GM23338 (cell line): ENCODE results near the gene PRELID3B. TPM values are rescaled to one million over a fixed set of nuclear protein-coding genes. Genes with fewer than 3 reads are reported as not detected.

Source experiments
- ATAC-seq: fragments of 200-7000 bp; cut with Tn5 transposase; 3 replicates; pipeline ENCODE4 v1.9.1; 2020
- DNase-seq: peaks from one replicate; pipeline ENCODE4 v3.0.0-alpha.2; 2015; ENCODE audit warnings: low spot score
- H2AFZ ChIP-seq: fragments of 200-600 bp; sonication (generic); 2 replicates; pipeline ENCODE4 v1.8.0; 2016; ENCODE audit warnings: antibody characterized with exemption, mild to moderate bottlenecking, moderate library complexity
- H3F3A ChIP-seq: fragments of 200-600 bp; sonication (generic); replicated peaks from 2 replicates; pipeline ENCODE4 v1.8.0; 2017; ENCODE audit warnings: antibody characterized with exemption, mixed run types, low read depth
- H3K27ac ChIP-seq: fragments of 200-600 bp; sonication (generic); 2 replicates; pipeline ENCODE4 v1.6.1; 2016; ENCODE audit warnings: low read depth
- H3K27me3 ChIP-seq: fragments of 200-600 bp; sonication (generic); 2 replicates; pipeline ENCODE4 v1.8.0; 2016; ENCODE audit warnings: mild to moderate bottlenecking, mixed run types, moderate library complexity; ENCODE audit not compliant: insufficient read depth
- H3K36me3 ChIP-seq: fragments of 200-600 bp; sonication (generic); 2 replicates; pipeline ENCODE4 v1.8.0; 2016; ENCODE audit warnings: mild to moderate bottlenecking; ENCODE audit not compliant: insufficient read depth
- H3K4me1 ChIP-seq: fragments of 200-600 bp; sonication (generic); 2 replicates; pipeline ENCODE4 v1.8.0; 2016; ENCODE audit warnings: mild to moderate bottlenecking, moderate library complexity; ENCODE audit not compliant: insufficient read depth
- H3K4me2 ChIP-seq: fragments of 200-600 bp; sonication (generic); 2 replicates; pipeline ENCODE4 v1.7.1; 2017; ENCODE audit warnings: mixed run types
- H3K4me3 ChIP-seq: fragments of 200-600 bp; sonication (generic); 2 replicates; pipeline ENCODE4 v1.6.1; 2016; ENCODE audit warnings: mixed run types
- H3K79me2 ChIP-seq: fragments of 200-600 bp; sonication (generic); replicated peaks from 2 replicates; pipeline ENCODE4 v1.8.0; 2017; ENCODE audit warnings: mild to moderate bottlenecking; ENCODE audit not compliant: insufficient read depth
- H3K9me2 ChIP-seq: fragments of 200-600 bp; sonication (generic); 2 replicates; pipeline ENCODE4 v1.8.0; 2017; ENCODE audit not compliant: insufficient read depth
- H4K20me1 ChIP-seq: fragments of 200-600 bp; sonication (generic); replicated peaks from 2 replicates; pipeline ENCODE4 v1.8.0; 2017; ENCODE audit warnings: mild to moderate bottlenecking; ENCODE audit not compliant: insufficient read depth
- H3K27ac Mint-ChIP-seq: 2 replicates; pipeline ENCODE4 v1.8.0; 2020; ENCODE audit warnings: inconsistent platforms, mild to moderate bottlenecking, moderate library complexity, mixed read lengths
- H3K27me3 Mint-ChIP-seq: 3 replicates; pipeline ENCODE4 v1.8.0; 2022; ENCODE audit warnings: low read depth, mild to moderate bottlenecking, moderate library complexity, mixed read lengths, inconsistent platforms; ENCODE audit not compliant: insufficient read depth, poor library complexity
- H3K36me3 Mint-ChIP-seq: 3 replicates; pipeline ENCODE4 v1.8.0; 2021; ENCODE audit warnings: low read depth, mild to moderate bottlenecking, inconsistent platforms, moderate library complexity, mixed read lengths
- H3K4me1 Mint-ChIP-seq: 3 replicates; pipeline ENCODE4 v1.8.0; 2020; ENCODE audit warnings: mild to moderate bottlenecking, inconsistent platforms, mixed read lengths
- H3K4me3 Mint-ChIP-seq: 3 replicates; pipeline ENCODE4 v1.8.0; 2021; ENCODE audit warnings: moderate library complexity, mild to moderate bottlenecking, inconsistent platforms, mixed read lengths
- H3K9me3 Mint-ChIP-seq: 3 replicates; pipeline ENCODE4 v1.8.0; 2020; ENCODE audit warnings: moderate library complexity, mild to moderate bottlenecking, inconsistent platforms, mixed read lengths
- CREB1 ChIP-seq: fragments of 250-450 bp; sonication (Bioruptor Pico); IDR thresholded peaks from 2 replicates; pipeline ENCODE4 v1.5.0; 2020; ENCODE audit warnings: low read depth, mild to moderate bottlenecking, moderate library complexity
- EZH2 ChIP-seq: fragments of 200-600 bp; sonication (generic); IDR thresholded peaks from one replicate; pipeline ENCODE4 v1.8.0; 2017; ENCODE audit warnings: antibody characterized with exemption, mild to moderate bottlenecking, low read depth; ENCODE audit not compliant: unreplicated experiment
- EZH2phosphoT487 ChIP-seq: fragments of 200-600 bp; sonication (generic); IDR thresholded peaks from one replicate; pipeline ENCODE4 v1.8.1; 2018; ENCODE audit warnings: antibody characterized with exemption; ENCODE audit not compliant: unreplicated experiment
- JUNB ChIP-seq: IDR thresholded peaks from one replicate; pipeline ENCODE4 v1.6.1; 2016; ENCODE audit warnings: antibody characterized with exemption; ENCODE audit not compliant: unreplicated experiment
- NANOG ChIP-seq: IDR thresholded peaks from 2 replicates; pipeline ENCODE4 v1.6.1; 2016; ENCODE audit warnings: antibody characterized with exemption, borderline replicate concordance
- STAT1 ChIP-seq: IDR thresholded peaks from one replicate; pipeline ENCODE4 v1.6.1; 2016; ENCODE audit warnings: antibody characterized with exemption; ENCODE audit not compliant: unreplicated experiment
- ZNF114 ChIP-seq: fragments of 250-450 bp; sonication (Bioruptor Pico); IDR thresholded peaks from 2 replicates; pipeline ENCODE4 v1.5.0; 2020; ENCODE audit warnings: mild to moderate bottlenecking, moderate library complexity
- ZNF331 ChIP-seq: fragments of 250-450 bp; sonication (Bioruptor Pico); IDR thresholded peaks from 2 replicates; pipeline ENCODE4 v1.5.0; 2020; ENCODE audit warnings: low read depth, mild to moderate bottlenecking, moderate library complexity
- polyA plus RNA-seq: library from polyadenylated mRNA; unstranded; fragments of >200 nt; fragmentation: Nextera tagmentation; extraction: Ambion mirVana; gene quantifications from 2 replicates; pipeline ENCODE4 v1.2.1, GENCODE V29; 2016
- total RNA-seq: library from RNA; depleted of rRNA; stranded (reverse); fragments of >200 nt; shearing (Covaris generic); gene quantifications from 2 replicates; pipeline ENCODE4 v1.2.3, GENCODE V29; 2014
- TF ChIP-seq, protein P1 (sequence below): fragments of 250-450 bp; sonication (Bioruptor Pico); IDR thresholded peaks from 2 replicates; pipeline ENCODE4 v1.5.0; 2020; ENCODE audit warnings: mild to moderate bottlenecking, moderate library complexity
- TF ChIP-seq, protein P2 (sequence below): IDR thresholded peaks from 2 replicates; pipeline ENCODE4 v1.6.1; 2016; ENCODE audit warnings: antibody characterized with exemption
- TF ChIP-seq, protein P3 (sequence below), 2 experiments: fragments of 200-600 bp in 1 of 2; sonication (generic) in 1 of 2; conservative IDR thresholded peaks; 2 replicates each; pipeline versions ENCODE4 v1.5.1 to v1.6.1; 2016 to 2017; ENCODE audit warnings: antibody characterized with exemption in 2 of 2, low read depth in 2 of 2, mild to moderate bottlenecking in 2 of 2, moderate library complexity in 1 of 2
- TF ChIP-seq, protein P4 (sequence below): IDR thresholded peaks from one replicate; pipeline ENCODE4 v1.6.1; 2018; ENCODE audit warnings: antibody characterized with exemption; ENCODE audit not compliant: unreplicated experiment

The PRELID3B gene
- total and polyA plus RNA-seq, 2 experiments from 2014 or later, result 42.7 to 43.6 TPM

DNA sequence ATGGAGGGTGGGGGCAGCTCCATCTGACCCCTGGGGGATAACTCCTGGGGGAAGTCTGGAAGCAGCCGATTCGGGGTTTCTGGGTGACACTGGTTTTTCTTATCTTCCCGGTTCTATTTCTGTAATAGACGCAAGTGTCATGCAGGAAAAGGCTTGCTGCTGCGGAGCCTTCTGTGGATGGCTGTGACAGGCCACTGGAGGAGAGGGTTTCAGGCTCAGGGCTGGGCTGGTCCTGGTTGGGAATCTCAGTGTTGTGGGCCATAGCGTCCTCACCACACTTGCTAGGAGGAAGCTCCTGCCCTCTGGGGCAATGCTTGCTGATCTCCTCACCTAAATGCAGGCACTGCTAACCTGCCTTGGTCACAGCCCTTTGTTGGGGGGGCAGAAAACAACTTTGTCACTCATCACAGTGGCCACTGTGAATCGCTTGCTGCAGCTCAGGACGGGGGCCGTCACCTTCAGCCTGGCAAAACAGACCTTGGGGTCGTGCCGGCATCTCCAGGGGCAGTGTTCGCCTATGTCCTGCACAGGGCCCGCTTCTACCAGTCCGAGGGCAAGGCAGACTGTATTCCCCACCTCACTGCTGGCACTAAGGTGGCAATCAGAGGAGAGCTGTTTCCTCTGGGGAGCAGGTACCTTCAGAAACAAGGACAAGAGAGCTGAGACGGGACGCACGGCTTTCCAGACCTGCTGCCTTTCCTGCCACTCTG is 27.8 kb downstream of the PRELID3B start:
- no peak overlapping the region for H3K27ac ChIP-seq
- DNase-seq, result no peak
- no peaks in the 10 kb centered on the region for H3K27me3 ChIP-seq
- TF ChIP-seq, protein P1, sequence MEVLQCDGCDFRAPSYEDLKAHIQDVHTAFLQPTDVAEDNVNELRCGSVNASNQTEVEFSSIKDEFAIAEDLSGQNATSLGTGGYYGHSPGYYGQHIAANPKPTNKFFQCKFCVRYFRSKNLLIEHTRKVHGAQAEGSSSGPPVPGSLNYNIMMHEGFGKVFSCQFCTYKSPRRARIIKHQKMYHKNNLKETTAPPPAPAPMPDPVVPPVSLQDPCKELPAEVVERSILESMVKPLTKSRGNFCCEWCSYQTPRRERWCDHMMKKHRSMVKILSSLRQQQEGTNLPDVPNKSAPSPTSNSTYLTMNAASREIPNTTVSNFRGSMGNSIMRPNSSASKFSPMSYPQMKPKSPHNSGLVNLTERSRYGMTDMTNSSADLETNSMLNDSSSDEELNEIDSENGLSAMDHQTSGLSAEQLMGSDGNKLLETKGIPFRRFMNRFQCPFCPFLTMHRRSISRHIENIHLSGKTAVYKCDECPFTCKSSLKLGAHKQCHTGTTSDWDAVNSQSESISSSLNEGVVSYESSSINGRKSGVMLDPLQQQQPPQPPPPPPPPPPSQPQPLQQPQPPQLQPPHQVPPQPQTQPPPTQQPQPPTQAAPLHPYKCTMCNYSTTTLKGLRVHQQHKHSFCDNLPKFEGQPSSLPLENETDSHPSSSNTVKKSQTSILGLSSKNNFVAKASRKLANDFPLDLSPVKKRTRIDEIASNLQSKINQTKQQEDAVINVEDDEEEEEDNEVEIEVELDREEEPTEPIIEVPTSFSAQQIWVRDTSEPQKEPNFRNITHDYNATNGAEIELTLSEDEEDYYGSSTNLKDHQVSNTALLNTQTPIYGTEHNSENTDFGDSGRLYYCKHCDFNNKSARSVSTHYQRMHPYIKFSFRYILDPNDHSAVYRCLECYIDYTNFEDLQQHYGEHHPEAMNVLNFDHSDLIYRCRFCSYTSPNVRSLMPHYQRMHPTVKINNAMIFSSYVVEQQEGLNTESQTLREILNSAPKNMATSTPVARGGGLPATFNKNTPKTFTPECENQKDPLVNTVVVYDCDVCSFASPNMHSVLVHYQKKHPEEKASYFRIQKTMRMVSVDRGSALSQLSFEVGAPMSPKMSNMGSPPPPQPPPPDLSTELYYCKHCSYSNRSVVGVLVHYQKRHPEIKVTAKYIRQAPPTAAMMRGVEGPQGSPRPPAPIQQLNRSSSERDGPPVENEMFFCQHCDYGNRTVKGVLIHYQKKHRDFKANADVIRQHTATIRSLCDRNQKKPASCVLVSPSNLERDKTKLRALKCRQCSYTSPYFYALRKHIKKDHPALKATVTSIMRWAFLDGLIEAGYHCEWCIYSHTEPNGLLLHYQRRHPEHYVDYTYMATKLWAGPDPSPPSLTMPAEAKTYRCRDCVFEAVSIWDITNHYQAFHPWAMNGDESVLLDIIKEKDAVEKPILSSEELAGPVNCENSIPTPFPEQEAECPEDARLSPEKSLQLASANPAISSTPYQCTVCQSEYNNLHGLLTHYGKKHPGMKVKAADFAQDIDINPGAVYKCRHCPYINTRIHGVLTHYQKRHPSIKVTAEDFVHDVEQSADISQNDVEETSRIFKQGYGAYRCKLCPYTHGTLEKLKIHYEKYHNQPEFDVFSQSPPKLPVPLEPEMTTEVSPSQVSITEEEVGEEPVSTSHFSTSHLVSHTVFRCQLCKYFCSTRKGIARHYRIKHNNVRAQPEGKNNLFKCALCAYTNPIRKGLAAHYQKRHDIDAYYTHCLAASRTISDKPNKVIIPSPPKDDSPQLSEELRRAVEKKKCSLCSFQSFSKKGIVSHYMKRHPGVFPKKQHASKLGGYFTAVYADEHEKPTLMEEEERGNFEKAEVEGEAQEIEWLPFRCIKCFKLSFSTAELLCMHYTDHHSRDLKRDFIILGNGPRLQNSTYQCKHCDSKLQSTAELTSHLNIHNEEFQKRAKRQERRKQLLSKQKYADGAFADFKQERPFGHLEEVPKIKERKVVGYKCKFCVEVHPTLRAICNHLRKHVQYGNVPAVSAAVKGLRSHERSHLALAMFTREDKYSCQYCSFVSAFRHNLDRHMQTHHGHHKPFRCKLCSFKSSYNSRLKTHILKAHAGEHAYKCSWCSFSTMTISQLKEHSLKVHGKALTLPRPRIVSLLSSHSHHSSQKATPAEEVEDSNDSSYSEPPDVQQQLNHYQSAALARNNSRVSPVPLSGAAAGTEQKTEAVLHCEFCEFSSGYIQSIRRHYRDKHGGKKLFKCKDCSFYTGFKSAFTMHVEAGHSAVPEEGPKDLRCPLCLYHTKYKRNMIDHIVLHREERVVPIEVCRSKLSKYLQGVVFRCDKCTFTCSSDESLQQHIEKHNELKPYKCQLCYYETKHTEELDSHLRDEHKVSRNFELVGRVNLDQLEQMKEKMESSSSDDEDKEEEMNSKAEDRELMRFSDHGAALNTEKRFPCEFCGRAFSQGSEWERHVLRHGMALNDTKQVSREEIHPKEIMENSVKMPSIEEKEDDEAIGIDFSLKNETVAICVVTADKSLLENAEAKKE (CRISPR knock-in tag), result no peak
- TF ChIP-seq, protein P2, sequence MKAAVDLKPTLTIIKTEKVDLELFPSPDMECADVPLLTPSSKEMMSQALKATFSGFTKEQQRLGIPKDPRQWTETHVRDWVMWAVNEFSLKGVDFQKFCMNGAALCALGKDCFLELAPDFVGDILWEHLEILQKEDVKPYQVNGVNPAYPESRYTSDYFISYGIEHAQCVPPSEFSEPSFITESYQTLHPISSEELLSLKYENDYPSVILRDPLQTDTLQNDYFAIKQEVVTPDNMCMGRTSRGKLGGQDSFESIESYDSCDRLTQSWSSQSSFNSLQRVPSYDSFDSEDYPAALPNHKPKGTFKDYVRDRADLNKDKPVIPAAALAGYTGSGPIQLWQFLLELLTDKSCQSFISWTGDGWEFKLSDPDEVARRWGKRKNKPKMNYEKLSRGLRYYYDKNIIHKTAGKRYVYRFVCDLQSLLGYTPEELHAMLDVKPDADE, result no peak
- no peak for TF ChIP-seq EZH2
- no peak for TF ChIP-seq JUNB
- no peak for TF ChIP-seq NANOG
- TF ChIP-seq CREB1 (CRISPR knock-in tag), result no peak
- TF ChIP-seq ZNF114 (CRISPR knock-in tag), result no peak
- no peak for TF ChIP-seq ZNF331
- TF ChIP-seq STAT1, result no peak
- TF ChIP-seq EZH2phosphoT487, result no peak
- TF ChIP-seq, protein P3, sequence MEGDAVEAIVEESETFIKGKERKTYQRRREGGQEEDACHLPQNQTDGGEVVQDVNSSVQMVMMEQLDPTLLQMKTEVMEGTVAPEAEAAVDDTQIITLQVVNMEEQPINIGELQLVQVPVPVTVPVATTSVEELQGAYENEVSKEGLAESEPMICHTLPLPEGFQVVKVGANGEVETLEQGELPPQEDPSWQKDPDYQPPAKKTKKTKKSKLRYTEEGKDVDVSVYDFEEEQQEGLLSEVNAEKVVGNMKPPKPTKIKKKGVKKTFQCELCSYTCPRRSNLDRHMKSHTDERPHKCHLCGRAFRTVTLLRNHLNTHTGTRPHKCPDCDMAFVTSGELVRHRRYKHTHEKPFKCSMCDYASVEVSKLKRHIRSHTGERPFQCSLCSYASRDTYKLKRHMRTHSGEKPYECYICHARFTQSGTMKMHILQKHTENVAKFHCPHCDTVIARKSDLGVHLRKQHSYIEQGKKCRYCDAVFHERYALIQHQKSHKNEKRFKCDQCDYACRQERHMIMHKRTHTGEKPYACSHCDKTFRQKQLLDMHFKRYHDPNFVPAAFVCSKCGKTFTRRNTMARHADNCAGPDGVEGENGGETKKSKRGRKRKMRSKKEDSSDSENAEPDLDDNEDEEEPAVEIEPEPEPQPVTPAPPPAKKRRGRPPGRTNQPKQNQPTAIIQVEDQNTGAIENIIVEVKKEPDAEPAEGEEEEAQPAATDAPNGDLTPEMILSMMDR (conservative IDR thresholded peaks at IDR 0.05; ENCODE audit: low read depth in 2 of 2), result no peak
- TF ChIP-seq, protein P4, sequence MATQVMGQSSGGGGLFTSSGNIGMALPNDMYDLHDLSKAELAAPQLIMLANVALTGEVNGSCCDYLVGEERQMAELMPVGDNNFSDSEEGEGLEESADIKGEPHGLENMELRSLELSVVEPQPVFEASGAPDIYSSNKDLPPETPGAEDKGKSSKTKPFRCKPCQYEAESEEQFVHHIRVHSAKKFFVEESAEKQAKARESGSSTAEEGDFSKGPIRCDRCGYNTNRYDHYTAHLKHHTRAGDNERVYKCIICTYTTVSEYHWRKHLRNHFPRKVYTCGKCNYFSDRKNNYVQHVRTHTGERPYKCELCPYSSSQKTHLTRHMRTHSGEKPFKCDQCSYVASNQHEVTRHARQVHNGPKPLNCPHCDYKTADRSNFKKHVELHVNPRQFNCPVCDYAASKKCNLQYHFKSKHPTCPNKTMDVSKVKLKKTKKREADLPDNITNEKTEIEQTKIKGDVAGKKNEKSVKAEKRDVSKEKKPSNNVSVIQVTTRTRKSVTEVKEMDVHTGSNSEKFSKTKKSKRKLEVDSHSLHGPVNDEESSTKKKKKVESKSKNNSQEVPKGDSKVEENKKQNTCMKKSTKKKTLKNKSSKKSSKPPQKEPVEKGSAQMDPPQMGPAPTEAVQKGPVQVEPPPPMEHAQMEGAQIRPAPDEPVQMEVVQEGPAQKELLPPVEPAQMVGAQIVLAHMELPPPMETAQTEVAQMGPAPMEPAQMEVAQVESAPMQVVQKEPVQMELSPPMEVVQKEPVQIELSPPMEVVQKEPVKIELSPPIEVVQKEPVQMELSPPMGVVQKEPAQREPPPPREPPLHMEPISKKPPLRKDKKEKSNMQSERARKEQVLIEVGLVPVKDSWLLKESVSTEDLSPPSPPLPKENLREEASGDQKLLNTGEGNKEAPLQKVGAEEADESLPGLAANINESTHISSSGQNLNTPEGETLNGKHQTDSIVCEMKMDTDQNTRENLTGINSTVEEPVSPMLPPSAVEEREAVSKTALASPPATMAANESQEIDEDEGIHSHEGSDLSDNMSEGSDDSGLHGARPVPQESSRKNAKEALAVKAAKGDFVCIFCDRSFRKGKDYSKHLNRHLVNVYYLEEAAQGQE, result no peak
- no peaks in the 10 kb centered on the region for H3K9me2 ChIP-seq
- H2AFZ ChIP-seq, result no peak overlapping the region
- H3K36me3 Mint-ChIP-seq, result no peaks in the 10 kb centered on the region
- no peaks in the 10 kb centered on the region for H3K79me2 ChIP-seq
- no peak overlapping the region for H3K4me3 ChIP-seq
- H3K4me3 Mint-ChIP-seq, result no peak overlapping the region
- H4K20me1 ChIP-seq, result no peaks in the 10 kb centered on the region
- no peak for ATAC-seq
- no peaks in the 10 kb centered on the region for H3K36me3 ChIP-seq
- H3K27ac Mint-ChIP-seq, result no peak overlapping the region
- no peak overlapping the region for H3K4me2 ChIP-seq
- H3K9me3 Mint-ChIP-seq, result no peaks in the 10 kb centered on the region
- H3F3A ChIP-seq, result no peaks in the 10 kb centered on the region
- peaks cover 15% of the 10 kb centered on the region for H3K27me3 Mint-ChIP-seq
- H3K4me1 ChIP-seq, result peaks cover 5% of the 10 kb centered on the region; the same call in 1 of the 2 replicates
- H3K4me1 Mint-ChIP-seq, result peaks cover 24% of the 10 kb centered on the region; the same call in 2 of the 3 replicates
